H1 (cell line): ENCODE results near the gene CDH2. TPM values are rescaled to one million over a fixed set of nuclear protein-coding genes. Genes with fewer than 3 reads are reported as not detected.

Experiments
- RNF2 ChIP-seq: fragments of 200-900, 300-1000 bp; sonication (generic); IDR thresholded peaks from 2 replicates; pipeline ENCODE4 v1.7.1; 2016; ENCODE audit warnings: borderline replicate concordance, low read depth, mild to moderate bottlenecking, antibody characterized with exemption, low read length; ENCODE audit not compliant: poor library complexity, severe bottlenecking; ENCODE audit errors: missing control alignments
- polyA plus RNA-seq, 7 experiments: library from polyadenylated mRNA; depleted of rRNA in 3 of 7; stranded (reverse) in 5 of 7; unstranded in 2 of 7; fragments of >200 nt in 5 of 7; fragments of 200-250 nt in 2 of 7; gene quantifications; 1 replicate in 5 of 7; 2 replicates in 1 of 7; 4 replicates in 1 of 7; pipeline versions ENCODE4 v1.2.1 to v1.2.3, GENCODE V29; 2011 to 2013; ENCODE audit warnings: missing spikeins in 2 of 7, mixed read lengths in 2 of 7
- total RNA-seq: library from RNA; stranded (reverse); fragmentation: NEBNext Ultra II Directional; extraction: Animal tissue kit (Norgen Biotek cat#: 25700); gene quantifications from 2 replicates; pipeline ENCODE4 v1.2.1, GENCODE V29; 2021
- TF ChIP-seq, protein P1 (sequence below): fragments of 300-600 bp; sonication (generic); IDR thresholded peaks from 2 replicates; pipeline ENCODE4 v1.7.1; 2012; ENCODE audit warnings: low read length, moderate library complexity, mild to moderate bottlenecking, inconsistent platforms; ENCODE audit not compliant: insufficient replicate concordance

The CDH2 gene
- total and polyA plus RNA-seq, 2 of the 8 experiments (the other 6 are each of a cell fraction or from before 2014, with no cell fraction given): 15.0 to 56.5 TPM

DNA sequence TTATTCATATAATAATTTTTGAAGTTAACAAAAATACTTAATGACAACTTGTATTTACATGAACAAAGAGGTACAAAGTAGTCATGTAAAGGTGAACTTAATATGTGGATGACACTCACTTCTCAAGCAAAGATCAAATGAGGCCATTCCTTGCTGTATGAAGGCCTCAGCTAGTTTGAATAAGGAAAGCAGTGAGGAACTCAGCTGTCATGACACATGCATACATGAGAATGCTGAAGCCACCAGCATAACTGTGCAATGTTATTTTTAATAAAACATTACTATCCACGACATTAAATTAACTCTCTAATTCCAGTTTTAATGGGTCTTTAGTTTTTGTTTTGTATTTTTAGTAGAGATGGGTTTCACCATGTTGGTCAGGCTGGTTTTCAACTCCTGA is 102.9 kb downstream of the CDH2 start (continued):
- TF ChIP-seq, protein P1, sequence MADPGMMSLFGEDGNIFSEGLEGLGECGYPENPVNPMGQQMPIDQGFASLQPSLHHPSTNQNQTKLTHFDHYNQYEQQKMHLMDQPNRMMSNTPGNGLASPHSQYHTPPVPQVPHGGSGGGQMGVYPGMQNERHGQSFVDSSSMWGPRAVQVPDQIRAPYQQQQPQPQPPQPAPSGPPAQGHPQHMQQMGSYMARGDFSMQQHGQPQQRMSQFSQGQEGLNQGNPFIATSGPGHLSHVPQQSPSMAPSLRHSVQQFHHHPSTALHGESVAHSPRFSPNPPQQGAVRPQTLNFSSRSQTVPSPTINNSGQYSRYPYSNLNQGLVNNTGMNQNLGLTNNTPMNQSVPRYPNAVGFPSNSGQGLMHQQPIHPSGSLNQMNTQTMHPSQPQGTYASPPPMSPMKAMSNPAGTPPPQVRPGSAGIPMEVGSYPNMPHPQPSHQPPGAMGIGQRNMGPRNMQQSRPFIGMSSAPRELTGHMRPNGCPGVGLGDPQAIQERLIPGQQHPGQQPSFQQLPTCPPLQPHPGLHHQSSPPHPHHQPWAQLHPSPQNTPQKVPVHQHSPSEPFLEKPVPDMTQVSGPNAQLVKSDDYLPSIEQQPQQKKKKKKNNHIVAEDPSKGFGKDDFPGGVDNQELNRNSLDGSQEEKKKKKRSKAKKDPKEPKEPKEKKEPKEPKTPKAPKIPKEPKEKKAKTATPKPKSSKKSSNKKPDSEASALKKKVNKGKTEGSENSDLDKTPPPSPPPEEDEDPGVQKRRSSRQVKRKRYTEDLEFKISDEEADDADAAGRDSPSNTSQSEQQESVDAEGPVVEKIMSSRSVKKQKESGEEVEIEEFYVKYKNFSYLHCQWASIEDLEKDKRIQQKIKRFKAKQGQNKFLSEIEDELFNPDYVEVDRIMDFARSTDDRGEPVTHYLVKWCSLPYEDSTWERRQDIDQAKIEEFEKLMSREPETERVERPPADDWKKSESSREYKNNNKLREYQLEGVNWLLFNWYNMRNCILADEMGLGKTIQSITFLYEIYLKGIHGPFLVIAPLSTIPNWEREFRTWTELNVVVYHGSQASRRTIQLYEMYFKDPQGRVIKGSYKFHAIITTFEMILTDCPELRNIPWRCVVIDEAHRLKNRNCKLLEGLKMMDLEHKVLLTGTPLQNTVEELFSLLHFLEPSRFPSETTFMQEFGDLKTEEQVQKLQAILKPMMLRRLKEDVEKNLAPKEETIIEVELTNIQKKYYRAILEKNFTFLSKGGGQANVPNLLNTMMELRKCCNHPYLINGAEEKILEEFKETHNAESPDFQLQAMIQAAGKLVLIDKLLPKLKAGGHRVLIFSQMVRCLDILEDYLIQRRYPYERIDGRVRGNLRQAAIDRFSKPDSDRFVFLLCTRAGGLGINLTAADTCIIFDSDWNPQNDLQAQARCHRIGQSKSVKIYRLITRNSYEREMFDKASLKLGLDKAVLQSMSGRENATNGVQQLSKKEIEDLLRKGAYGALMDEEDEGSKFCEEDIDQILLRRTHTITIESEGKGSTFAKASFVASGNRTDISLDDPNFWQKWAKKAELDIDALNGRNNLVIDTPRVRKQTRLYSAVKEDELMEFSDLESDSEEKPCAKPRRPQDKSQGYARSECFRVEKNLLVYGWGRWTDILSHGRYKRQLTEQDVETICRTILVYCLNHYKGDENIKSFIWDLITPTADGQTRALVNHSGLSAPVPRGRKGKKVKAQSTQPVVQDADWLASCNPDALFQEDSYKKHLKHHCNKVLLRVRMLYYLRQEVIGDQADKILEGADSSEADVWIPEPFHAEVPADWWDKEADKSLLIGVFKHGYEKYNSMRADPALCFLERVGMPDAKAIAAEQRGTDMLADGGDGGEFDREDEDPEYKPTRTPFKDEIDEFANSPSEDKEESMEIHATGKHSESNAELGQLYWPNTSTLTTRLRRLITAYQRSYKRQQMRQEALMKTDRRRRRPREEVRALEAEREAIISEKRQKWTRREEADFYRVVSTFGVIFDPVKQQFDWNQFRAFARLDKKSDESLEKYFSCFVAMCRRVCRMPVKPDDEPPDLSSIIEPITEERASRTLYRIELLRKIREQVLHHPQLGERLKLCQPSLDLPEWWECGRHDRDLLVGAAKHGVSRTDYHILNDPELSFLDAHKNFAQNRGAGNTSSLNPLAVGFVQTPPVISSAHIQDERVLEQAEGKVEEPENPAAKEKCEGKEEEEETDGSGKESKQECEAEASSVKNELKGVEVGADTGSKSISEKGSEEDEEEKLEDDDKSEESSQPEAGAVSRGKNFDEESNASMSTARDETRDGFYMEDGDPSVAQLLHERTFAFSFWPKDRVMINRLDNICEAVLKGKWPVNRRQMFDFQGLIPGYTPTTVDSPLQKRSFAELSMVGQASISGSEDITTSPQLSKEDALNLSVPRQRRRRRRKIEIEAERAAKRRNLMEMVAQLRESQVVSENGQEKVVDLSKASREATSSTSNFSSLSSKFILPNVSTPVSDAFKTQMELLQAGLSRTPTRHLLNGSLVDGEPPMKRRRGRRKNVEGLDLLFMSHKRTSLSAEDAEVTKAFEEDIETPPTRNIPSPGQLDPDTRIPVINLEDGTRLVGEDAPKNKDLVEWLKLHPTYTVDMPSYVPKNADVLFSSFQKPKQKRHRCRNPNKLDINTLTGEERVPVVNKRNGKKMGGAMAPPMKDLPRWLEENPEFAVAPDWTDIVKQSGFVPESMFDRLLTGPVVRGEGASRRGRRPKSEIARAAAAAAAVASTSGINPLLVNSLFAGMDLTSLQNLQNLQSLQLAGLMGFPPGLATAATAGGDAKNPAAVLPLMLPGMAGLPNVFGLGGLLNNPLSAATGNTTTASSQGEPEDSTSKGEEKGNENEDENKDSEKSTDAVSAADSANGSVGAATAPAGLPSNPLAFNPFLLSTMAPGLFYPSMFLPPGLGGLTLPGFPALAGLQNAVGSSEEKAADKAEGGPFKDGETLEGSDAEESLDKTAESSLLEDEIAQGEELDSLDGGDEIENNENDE: no peak
- no peak for TF ChIP-seq RNF2
